GM23338 (cell line): ENCODE measurements around the gene KLHL18.

Experiments used
- EZH2 ChIP-seq: fragments of 200-600 bp; sonication (generic); IDR thresholded peaks from one replicate; pipeline ENCODE4 v1.8.0; 2017; ENCODE audit warnings: antibody characterized with exemption, mild to moderate bottlenecking, low read depth; ENCODE audit not compliant: unreplicated experiment
- EZH2phosphoT487 ChIP-seq: fragments of 200-600 bp; sonication (generic); IDR thresholded peaks from one replicate; pipeline ENCODE4 v1.8.1; 2018; ENCODE audit warnings: antibody characterized with exemption; ENCODE audit not compliant: unreplicated experiment
- JUNB ChIP-seq: IDR thresholded peaks from one replicate; pipeline ENCODE4 v1.6.1; 2016; ENCODE audit warnings: antibody characterized with exemption; ENCODE audit not compliant: unreplicated experiment
- POLR2AphosphoS5 ChIP-seq: IDR thresholded peaks from 2 replicates; pipeline ENCODE4 v1.6.1; 2016; ENCODE audit warnings: antibody characterized with exemption, low read depth
- REST ChIP-seq: IDR thresholded peaks from one replicate; pipeline ENCODE4 v1.6.1; 2018; ENCODE audit warnings: antibody characterized with exemption; ENCODE audit not compliant: unreplicated experiment
- TF ChIP-seq, protein P1 (sequence below), 2 experiments: fragments of 200-600 bp in 1 of 2; sonication (generic) in 1 of 2; conservative IDR thresholded peaks; 2 replicates each; pipeline versions ENCODE4 v1.5.1 to v1.6.1; 2016 to 2017; ENCODE audit warnings: antibody characterized with exemption in 2 of 2, low read depth in 2 of 2, mild to moderate bottlenecking in 2 of 2, moderate library complexity in 1 of 2

- TF ChIP-seq, protein P1, sequence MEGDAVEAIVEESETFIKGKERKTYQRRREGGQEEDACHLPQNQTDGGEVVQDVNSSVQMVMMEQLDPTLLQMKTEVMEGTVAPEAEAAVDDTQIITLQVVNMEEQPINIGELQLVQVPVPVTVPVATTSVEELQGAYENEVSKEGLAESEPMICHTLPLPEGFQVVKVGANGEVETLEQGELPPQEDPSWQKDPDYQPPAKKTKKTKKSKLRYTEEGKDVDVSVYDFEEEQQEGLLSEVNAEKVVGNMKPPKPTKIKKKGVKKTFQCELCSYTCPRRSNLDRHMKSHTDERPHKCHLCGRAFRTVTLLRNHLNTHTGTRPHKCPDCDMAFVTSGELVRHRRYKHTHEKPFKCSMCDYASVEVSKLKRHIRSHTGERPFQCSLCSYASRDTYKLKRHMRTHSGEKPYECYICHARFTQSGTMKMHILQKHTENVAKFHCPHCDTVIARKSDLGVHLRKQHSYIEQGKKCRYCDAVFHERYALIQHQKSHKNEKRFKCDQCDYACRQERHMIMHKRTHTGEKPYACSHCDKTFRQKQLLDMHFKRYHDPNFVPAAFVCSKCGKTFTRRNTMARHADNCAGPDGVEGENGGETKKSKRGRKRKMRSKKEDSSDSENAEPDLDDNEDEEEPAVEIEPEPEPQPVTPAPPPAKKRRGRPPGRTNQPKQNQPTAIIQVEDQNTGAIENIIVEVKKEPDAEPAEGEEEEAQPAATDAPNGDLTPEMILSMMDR (conservative IDR thresholded peaks at IDR 0.05; ENCODE audit: low read depth in 2 of 2): no peak
- TF ChIP-seq EZH2phosphoT487 (no peak), EZH2 (no peak), REST (no peak), POLR2AphosphoS5 (no peak), JUNB (no peak)
Measured at GRCh38 chr3:47362701-47363100, 80.0 kb downstream of the KLHL18 start.
